Chondrocyte (in vitro differentiated cells): ENCODE measurements around the gene ZNF845. TPM values are rescaled to one million over a fixed set of nuclear protein-coding genes. Genes with fewer than 3 reads are reported as not detected.
"Not testable (repeated sequence)": the region's sequence is repeated elsewhere in the genome, so short reads cannot be mapped to it uniquely, and the experiment has no call there.

Source experiments
- DNase-seq: peaks from one replicate; pipeline ENCODE4 v3.0.0; 2021; ENCODE audit warnings: mixed read lengths, low spot score
- H3K27ac Mint-ChIP-seq: one replicate; pipeline ENCODE4 v1.8.0; 2021; ENCODE audit warnings: mild to moderate bottlenecking, moderate library complexity, mixed read lengths; ENCODE audit not compliant: unreplicated experiment
- H3K27me3 Mint-ChIP-seq: 2 replicates; pipeline ENCODE4 v1.8.0; 2021; ENCODE audit warnings: low read depth, mixed read lengths
- H3K36me3 Mint-ChIP-seq: 2 replicates; pipeline ENCODE4 v1.8.0; 2021; ENCODE audit warnings: low read depth, mixed read lengths
- H3K4me1 Mint-ChIP-seq: 2 replicates; pipeline ENCODE4 v1.8.0; 2021; ENCODE audit warnings: low read depth, mild to moderate bottlenecking, mixed read lengths
- H3K4me3 Mint-ChIP-seq: one replicate; pipeline ENCODE4 v1.8.0; 2021; ENCODE audit warnings: mild to moderate bottlenecking, moderate library complexity, mixed read lengths; ENCODE audit not compliant: unreplicated experiment
- H3K9me3 Mint-ChIP-seq: 2 replicates; pipeline ENCODE4 v1.8.0; 2021; ENCODE audit warnings: low read depth, mixed read lengths
- CTCF ChIP-seq: fragments of 200-600 bp; sonication (generic); IDR thresholded peaks from 2 replicates; pipeline ENCODE4 v1.5.0; 2021; ENCODE audit warnings: antibody characterized with exemption, mild to moderate bottlenecking, moderate library complexity
- total RNA-seq: library from RNA; stranded (reverse); gene quantifications from 3 replicates; pipeline ENCODE4 v1.2.1, GENCODE V29; 2021

Gene ZNF845
- total RNA-seq, 1 donor from 2014 or later = 4.8 TPM

- Mint-ChIP-seq H3K27me3 (no peaks in the 10 kb centered on the region), H3K27ac (peak overlapping the region; percentile 91), H3K4me3 (peak overlapping the region; percentile 97), H3K4me1 (peaks cover 8% of the 10 kb centered on the region), H3K9me3 (peaks cover 18% of the 10 kb centered on the region), H3K36me3 (no peaks in the 10 kb centered on the region)
- TF ChIP-seq CTCF = no peak
- no peak for DNase-seq
These were observed 485 bp upstream of the ZNF845 start for GRCh38 chr19:53333066-53333462.

- Mint-ChIP-seq H3K9me3 (peaks cover 48% of the 10 kb centered on the region), H3K36me3 (peaks cover 78% of the 10 kb centered on the region)
- H3K27ac Mint-ChIP-seq, H3K4me3 Mint-ChIP-seq, H3K27me3 Mint-ChIP-seq, H3K4me1 Mint-ChIP-seq, DNase-seq: not testable (repeated sequence)
These were observed 10.9 kb downstream of the ZNF845 start for GRCh38 chr19:53344403-53344802.

- H3K9me3 Mint-ChIP-seq = peaks cover 66% of the 10 kb centered on the region
- TF ChIP-seq CTCF = no peak
- no peak overlapping the region for H3K27ac Mint-ChIP-seq
- peaks cover 51% of the 10 kb centered on the region for H3K36me3 Mint-ChIP-seq
- H3K27me3 Mint-ChIP-seq = no peaks in the 10 kb centered on the region
- no peaks in the 10 kb centered on the region for H3K4me1 Mint-ChIP-seq
- DNase-seq = no peak
- H3K4me3 Mint-ChIP-seq = no peak overlapping the region
These were observed 22.2 kb downstream of the ZNF845 start for GRCh38 chr19:53355739-53356138.

- H3K9me3 Mint-ChIP-seq = peaks cover 48% of the 10 kb centered on the region
- no peak for TF ChIP-seq CTCF
- no peaks in the 10 kb centered on the region for H3K4me1 Mint-ChIP-seq
- DNase-seq = no peak
- H3K27me3 Mint-ChIP-seq = no peaks in the 10 kb centered on the region
- H3K36me3 Mint-ChIP-seq = peaks cover 28% of the 10 kb centered on the region
- no peak overlapping the region for H3K4me3 Mint-ChIP-seq
- H3K27ac Mint-ChIP-seq = peak overlapping the region; percentile 22
These were observed 24.5 kb downstream of the ZNF845 start for GRCh38 chr19:53357821-53358581.

- not testable (repeated sequence) for H3K27me3 Mint-ChIP-seq, H3K4me1 Mint-ChIP-seq, H3K27ac Mint-ChIP-seq, H3K4me3 Mint-ChIP-seq, DNase-seq
- Mint-ChIP-seq H3K9me3 (peaks cover 36% of the 10 kb centered on the region), H3K36me3 (peaks cover 14% of the 10 kb centered on the region)
These were observed 26.5 kb downstream of the ZNF845 start for GRCh38 chr19:53360056-53360455.

GRCh38 chr19:53365134-53365898, 31.8 kb downstream of the ZNF845 start, which contains the start of gene ZNF525:
Gene ZNF525 (plus strand): TSS chr19:53365705. CDS start chr19:53372282, 6,577 bp downstream.
- Mint-ChIP-seq H3K9me3 (peaks cover 4% of the 10 kb centered on the region), H3K27ac (peak within 1 kb of the TSS; percentile 83), H3K4me1 (peaks cover 18% of the 10 kb centered on the region), H3K4me3 (peak within 1 kb of the TSS; percentile 92), H3K36me3 (peaks cover 2% of the 10 kb centered on the region), H3K27me3 (no peaks in the 10 kb centered on the region)
- DNase-seq = peak; percentile 94
- peak; percentile 62 for TF ChIP-seq CTCF
